T-helper 1 cell treated with Interleukin-12 subunit alpha and Interleukin-12 subunit beta and Interleukin-4 antibody, amounts not matched to agents 30 ng/mL and 1 ng/mL, for 36 hours (primary cell): ENCODE data around the gene GNAL. TPM values are rescaled to one million over a fixed set of nuclear protein-coding genes. Genes with fewer than 3 reads are reported as not detected.
"Not testable (repeated sequence)": the region's sequence is repeated elsewhere in the genome, so short reads cannot be mapped to it uniquely, and the experiment has no call there.

ENCODE experiments used
- intact Hi-C: fragments of 100-400 bp; cut with micrococcal nuclease; formaldehyde crosslinking; loops from one replicate; pipeline ENCODE4 v1.15.1; 2024
- total RNA-seq: library from RNA; stranded (reverse); gene quantifications from 2 replicates; pipeline ENCODE4 v1.2.3, GENCODE V29; 2022

The GNAL gene
- total RNA-seq, 1 donor from 2014 or later: 2.6 TPM

DNA sequence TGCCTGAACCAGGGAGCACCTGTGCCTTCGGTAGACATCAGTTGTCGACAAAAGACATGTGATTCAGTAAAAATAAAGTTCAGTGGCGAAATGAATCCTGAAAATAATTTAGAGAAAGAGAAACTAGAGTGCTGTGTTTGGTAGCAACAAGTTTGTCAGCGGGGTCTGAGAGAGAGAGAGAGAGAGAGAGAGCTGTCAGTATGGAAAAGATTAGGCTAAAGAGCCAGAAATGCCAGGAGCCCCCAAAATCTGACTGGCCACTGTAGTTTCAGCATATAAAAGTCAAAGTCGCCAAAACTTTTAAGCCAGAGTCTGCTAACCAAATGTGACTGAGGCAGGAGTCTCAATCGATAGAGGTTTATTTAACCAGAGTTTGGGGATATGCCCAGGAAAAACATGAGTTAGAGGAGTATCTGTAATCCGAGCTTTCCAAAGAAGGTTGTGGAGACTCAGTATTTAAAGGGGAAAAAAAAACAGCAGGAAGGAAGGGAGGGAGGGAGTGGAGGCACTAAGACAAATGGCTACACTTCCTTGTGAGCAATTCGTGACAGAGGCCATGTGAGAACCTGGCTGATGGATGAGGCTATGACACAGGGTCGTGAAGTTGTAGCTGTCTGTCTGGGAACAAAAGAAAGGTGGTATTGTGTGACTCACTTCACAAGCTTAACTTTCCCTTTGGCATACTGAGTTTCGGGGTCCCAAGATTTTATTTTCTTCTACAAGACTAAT is 20.5 kb upstream of the GNAL start:
- intact Hi-C loops: no loop called here

DNA sequence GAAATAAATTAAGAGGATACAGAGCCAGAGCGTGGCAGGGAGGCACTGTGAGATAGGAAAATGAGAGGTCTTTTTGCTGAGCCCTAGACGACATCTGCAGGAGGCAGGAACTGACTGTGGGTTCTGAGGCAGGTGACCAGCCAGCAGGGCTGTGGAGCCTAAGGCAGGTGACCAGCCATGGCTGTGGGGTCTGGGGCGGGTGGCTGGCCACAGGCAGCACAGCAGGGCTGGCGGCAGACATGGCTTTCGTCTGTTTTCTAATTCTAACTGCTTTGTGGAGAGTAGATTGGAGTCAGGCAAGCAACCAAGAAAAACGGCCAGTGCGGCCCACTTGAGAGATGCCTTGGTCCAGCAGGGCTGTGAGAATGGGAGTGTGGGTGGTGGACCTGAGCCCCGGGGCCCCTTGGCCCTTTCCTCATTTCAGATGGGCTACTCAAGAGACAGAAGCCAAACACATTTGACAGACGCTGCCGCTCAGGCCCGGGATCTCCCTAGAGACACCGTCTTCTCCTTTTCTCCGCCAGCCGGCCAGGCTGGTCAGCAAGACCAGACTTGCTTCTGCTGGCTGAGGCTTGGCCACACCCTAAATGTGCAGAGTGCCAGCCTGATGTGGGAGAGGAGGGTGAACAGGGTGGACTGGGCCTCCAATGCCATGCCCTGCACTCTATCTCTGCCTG is 19.7 kb upstream of the GNAL start:
- intact Hi-C loops: no loop called here

DNA sequence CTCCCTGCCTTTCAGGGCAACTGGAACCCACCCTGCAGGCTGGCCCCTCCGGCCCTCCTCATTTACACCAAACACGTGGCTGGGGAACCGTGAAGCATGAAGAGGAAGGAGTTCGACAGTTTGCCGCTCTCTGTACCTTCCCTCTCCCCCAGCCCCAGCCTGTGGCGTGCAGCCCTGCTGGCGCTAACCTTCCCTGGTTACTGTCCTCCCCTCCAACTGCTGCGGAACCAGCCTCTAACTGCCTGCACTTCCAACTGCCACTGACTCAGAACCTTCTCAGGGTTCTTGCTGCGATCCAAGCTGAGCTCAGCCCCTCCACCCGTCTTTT is 19.2 kb upstream of the GNAL start:
- intact Hi-C loops: no loop called here

DNA sequence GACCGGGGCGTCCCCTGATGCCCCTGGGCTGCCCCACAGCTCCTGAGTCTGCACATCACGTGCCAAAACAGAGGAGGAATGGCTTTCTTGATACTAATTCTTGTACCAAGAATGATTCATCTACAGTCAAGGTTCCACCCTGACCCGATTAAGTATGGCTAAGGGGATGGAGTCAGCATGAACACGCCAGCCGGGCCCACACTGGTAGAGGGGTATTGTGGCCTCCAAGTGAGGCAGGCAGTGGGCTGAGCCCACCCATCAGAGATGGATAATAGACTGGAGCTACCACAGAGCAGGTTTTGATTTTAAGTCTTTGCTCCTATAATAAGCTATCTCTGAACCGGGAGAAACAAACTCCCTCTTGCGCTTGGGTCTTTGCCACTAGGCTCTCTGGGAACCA is 17.9 kb upstream of the GNAL start:
- intact Hi-C loops: no loop called here

DNA sequence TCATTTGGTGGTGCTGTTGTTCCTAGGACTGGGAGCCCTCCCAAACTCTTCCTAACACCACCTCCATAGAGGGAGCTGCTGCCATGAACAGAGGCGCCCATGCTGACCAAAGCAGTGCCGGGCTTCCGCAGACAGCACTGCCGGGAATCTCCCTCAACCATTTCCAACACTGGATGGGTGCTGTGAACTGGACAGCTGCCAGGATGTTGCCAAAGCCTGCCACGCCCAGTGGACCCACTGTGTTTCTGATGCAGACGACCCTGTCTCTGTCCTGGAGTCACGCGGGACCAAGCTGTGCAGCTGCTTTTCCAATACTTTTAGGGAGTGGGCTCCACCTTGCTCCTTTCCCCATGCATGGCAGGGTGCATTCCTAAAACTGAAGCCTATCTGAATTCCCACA is 16.9 kb upstream of the GNAL start:
- intact Hi-C loops: no loop called here

DNA sequence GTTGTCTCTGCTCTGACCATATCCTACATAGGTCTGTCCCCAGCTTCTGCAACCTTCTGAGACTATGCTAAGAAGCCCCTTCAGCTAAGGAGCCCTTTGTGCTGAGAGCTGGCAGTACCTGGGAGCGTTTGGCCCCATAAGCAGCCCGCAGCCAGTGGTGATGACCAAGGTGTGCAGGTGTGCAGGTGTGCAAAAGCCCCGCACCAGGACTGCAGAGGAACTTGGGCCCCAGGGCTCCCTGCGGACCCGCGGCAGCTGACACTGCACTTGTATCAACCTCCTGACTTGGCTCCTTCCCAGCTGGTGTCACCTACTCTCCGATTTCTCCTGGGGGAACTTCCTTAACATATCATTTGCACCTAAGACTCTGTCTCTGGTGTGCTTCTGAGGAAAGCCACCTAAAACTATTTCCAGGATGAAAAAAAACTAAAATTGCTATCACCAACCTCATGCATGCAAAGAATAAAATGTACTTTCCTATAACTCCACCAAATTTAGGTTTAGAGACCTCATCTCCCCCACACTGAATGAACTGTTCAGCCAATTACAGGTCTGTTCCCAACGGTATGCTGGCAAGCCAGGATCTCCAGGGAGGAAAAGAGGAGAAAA is 16.1 kb upstream of the GNAL start:
- intact Hi-C loops: no loop called here

DNA sequence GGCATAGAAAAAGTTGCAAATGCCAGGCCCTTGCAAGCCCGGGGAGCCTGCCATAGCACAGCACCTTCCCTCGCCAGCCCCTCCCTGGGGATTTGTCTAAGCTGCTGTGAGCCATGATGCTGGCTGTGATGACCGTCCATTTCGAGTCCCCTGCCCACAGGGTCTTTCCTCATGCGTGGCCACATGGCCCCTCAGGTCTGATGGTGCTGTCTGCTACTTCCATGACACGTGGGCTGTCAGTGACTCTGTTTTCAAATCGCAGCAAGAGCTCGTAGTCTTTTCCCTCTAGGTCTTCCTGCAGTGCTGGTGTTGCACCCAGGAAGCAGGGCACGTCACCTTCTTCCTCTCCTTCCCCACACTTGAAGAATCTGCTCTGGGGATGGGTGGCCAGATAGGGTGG is 15.5 kb upstream of the GNAL start:
- intact Hi-C loops: no loop called here

DNA sequence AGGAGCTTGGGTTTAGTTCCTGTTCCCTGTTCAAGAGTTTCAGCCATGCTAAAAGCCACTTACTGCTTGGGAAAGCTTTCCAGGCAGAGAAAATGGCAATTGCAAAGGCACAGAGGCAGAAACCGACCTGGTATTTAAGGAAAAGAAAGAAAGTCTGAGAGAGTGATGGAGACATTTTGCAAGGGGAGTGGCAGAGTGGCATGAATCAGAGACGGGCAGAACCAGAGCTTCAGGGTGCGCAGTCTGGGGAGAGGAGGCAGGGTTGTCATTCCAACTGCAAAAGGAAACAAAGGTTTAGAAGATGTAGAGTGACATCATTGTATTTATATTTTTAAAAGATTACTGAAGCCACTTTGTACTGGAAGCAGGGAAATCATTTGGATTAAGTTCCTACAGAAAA is 14.9 kb upstream of the GNAL start:
- intact Hi-C loops: no loop called here

DNA sequence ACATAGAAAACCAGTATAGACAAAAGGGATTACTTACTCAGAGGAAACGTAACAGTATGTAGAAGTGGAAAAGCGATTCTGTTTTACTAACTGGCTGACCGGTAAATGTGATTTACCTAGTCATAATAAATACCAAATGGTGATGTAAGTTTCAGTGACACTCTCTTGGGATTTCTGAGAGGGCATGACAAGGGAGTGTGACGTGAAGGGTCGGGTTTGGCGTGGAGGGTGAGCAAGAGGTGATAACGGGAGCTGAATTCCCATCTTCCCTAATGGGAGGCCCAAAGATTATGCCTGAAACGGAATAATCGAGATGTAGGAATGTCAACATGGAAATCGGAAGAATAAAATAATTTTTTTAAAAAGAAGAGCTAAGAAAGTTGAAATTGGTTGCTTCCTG is 12.7 kb upstream of the GNAL start:
- intact Hi-C loops: no loop called here

DNA sequence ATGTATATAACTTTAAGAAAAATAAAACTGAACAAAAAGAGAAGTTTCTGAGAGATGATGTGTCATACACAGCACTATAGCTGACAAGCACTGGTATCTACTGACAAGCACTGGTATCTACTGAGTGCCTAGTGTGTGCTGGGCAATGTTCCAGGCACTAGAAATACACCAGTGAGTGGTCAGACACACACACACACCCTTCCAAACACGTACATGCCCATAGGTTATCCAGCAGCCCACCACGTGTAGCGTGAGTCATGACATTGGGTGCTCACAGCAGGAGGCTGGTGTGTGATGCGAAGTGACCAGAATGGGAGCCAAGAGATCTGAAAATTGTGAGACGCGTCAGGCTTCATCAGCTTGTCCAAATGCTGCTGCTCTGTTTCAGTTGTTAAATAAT is 12.2 kb upstream of the GNAL start:
- intact Hi-C loops: no loop called here

DNA sequence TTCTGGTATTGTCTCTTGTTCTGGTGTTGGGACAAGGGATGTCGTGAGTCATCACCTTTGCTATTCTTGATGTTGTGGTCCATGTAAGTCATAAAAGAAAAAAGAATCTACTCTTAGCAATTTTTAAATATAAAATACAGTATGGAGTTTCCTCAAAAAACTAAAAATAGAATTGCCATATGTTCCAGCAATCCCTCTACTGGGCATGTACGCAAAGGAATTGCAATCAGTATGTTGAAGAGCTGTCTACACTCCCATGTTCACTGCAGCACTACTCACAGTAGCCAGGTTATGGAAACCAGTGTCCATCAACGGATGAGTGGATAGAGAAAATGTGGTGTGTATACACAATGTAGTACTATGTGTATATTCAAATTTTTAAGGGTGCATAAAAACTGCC is 10.9 kb upstream of the GNAL start:
- intact Hi-C loops: no loop called here

DNA sequence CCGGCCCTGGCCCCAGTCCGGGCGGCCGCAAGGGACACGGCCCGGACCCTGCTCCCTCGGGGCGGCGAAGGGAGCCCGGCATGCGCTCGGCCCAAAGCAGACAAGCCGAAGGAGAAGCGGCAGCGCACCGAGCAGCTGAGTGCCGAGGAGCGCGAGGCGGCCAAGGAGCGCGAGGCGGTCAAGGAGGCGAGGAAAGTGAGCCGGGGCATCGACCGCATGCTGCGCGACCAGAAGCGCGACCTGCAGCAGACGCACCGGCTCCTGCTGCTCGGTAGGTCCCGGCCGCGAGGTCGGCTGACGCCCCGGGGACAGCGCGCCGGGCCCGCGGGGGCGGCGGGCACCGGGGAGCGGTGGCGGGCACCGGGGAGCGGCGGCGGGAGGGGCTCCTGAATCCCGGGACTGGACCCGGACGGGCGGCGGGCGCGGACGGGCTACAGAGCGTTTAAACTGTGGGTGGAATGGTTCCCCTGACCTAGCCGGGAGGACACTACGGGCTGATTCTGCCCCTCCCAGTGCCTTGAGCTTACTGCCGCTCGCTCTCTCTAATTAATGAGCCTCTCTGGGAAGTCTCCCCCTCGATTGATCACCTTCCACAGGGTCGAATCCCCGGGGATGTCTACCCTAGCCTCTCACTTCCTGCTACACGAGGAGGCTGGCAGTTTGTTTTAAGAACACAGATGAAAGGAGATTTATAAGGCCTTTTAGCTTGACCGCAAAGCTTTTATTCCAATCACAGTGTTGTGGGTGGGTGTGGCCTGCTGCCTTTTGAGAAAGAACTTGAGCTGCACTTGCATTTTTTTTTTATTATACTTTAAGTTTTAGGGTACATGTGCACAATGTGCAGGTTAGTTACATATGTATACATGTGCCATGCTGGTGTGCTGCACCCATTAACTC is 853 bp downstream of the GNAL start:
- intact Hi-C loops: no loop called here

DNA sequence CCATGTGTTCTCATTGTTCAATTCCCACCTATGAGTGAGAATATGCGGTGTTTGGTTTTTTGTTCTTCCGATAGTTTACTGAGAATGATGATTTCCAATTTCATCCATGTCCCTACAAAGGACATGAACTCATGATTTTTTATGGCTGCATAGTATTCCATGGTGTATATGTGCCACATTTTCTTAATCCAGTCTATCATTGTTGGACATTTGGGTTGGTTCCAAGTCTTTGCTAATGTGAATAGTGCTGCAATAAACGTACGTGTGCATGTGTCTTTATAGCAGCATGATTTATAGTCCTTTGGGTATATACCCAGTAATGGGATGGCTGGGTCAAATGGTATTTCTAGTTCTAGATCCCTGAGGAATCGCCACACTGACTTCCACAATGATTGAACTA is 1.6 kb downstream of the GNAL start:
- intact Hi-C loops: not testable (repeated sequence)

DNA sequence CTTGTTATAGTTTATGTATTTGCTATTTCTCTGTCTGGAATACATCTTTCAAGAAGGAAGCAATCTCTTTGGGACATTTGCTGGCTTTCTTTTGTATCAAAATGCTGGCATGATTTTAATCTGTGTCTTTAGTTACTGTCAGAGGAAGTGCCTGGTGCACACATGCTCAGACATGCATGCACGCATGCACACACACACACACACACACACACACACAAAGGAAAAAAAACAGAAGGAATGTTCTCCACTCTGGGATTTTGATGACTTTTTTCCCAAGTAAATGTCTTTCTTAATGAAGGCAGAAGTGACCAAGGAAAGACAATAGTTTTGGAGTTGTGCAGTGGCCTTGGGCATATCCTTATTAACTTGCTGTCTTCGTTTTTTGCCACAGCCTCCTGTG is 6.7 kb downstream of the GNAL start:
- intact Hi-C loops: no loop called here

DNA sequence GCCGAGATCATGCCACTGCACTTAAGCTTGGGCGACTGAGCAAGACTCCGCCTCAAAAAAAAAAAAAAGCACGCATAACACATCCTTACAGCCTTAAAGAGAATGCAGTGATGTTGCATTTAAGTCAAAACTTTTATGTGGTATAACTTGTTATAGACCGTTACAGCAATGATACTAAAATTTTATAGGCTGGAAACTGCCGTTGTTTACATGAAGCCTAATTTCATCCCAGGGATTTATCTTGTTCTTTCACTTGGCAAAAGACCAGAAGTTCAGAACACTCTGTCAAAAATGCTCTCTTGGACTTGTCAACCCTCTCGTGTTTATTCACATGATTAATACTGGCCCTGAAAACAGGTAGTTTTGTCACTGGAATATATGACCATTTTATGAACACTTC is 7.4 kb downstream of the GNAL start:
- intact Hi-C loops: no loop called here

DNA sequence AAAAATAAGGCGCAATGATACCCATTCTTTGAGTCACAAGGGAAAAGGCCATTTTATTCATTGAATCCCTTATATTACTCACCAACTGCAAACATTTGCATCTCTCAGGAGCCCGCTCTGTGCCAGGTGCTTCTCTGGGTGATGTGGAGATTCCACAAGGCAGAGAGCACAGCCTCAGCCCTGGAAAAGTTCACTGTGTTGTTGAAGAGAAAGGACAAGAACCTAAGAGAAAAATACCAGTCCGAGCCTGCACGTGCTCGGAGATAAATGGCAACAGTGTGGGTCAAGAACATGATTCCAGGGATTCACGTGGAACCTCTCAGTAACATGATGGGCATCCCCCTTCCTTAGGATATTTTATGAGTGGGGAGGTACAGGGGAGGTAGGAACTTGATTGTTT is 11.8 kb downstream of the GNAL start:
- intact Hi-C loops: no loop called here

DNA sequence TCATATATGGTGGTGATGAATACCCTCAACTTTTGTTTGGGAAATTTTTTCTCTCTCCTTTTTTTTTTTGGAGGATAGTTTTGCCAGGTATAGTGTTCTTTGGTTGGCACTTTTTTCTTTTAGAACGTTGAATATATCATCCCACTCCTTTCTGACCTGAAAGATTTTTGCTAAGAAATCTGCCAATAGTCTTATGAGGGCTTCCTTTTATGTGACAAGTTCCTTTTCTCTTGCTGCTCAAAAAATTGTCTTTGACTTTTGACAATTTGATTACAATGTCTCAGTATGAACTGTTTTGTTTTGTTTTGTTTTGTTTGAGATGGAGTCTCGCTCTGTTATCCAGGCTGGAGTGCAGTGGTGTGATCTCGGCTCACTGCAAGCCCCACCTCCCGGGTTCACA is 21.5 kb downstream of the GNAL start:
- intact Hi-C loops: no loop called here

DNA sequence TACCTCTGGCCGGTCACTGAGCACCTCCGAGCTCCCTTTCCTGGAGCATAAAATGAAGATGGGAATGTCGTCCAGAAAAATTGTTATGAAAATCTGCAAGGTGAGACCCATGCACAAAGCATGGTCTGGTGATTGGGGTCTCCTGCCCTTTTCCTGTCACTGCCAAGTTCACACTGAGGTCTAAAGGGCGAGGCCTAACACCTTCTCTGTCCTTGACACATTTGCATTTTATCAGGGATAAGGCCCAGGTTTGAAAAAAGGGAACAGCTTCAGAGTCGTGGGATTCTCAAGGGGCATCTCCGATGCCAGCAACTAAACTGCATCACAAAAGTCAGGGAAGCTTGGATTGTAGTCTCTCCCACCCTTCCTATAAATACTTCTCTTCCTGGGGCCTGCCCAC is 24.7 kb downstream of the GNAL start:
- intact Hi-C loops: no loop called here

DNA sequence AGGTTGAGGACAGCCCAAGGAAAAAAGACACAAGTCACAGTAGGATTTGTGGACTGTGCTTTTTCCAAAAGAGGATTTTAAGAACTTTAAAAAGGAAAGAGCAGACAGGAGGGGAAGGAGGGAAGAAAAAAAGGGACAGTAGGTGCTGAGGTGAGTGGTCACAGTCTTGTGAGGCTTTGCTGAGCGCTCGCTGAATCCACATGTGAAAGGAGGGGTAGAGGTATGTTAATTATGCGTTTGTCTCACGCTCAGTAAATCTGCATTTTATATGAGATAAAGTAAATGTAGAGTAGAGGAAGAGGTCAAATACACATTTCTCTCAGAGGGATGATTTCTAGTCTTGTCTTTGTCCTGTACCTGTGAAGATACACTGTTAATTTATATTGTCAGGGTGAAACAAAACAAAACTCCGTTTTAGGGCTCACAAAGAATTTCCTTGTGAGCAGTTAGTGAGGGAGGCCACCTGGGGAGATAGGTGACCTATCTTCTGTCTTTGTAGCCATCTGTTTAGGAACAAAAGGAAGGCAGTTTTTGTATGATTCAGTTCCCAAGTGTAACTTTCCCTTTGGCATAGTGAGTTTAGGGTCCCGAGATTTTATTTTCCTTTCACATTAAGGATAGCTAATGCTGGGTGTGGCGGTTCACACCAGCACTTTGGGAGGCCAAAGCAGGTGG is 25.3 kb downstream of the GNAL start:
- intact Hi-C loops: no loop called here

DNA sequence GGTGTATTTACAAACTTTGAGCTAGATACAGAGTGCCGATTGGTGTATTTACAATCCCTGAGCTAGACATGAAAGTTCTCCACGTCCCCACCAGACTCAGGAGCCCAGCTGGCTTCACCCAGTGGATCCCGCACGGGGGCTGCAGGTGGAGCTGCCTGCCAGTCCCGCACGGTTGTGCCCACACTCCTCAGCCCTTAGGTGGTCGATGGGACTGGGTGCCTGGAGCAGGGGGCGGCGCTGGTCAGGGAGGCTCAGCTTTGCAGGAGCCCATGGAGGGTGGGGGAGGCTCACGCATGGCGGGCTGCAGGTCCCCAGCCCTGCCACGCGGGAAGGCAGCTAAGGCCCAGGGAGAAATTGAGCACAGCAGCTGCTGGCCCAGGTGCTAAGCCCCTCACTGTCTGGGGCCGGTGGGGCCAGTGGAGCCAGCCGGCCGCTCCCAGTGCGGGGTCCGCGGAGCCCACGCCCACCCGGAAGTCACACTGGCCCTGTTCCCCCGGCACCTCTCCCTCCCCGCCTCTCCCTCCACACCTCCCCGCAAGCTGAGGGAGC is 27.8 kb downstream of the GNAL start:
- intact Hi-C loops: not testable (repeated sequence)

DNA sequence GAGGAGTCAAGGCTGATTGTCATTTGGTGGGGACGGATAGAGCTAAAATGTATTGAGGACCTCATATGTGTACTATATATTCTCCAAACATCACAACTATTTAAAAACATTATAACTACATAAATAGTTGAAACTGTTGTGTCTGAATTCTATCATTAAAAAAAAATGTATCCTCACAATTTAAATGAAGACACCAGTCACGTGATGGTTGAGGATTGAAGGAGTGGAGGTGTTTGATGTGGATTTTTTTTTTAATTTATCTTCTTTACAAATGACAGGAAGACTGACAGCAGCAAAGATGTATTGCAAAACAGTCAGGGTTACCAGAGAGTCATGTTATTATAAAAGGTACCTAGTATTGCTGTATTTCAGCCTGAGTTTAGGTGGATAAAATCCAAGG is 30.0 kb downstream of the GNAL start:
- intact Hi-C loops: no loop called here
